Measurements from ENCODE around the gene ZC3H7B. TPM values are rescaled to one million over a fixed set of nuclear protein-coding genes. Genes with fewer than 3 reads are reported as not detected.

Gene ZC3H7B
- total RNA-seq, 2 donors from 2014 or later: 56.7 to 79.1 TPM

DNA sequence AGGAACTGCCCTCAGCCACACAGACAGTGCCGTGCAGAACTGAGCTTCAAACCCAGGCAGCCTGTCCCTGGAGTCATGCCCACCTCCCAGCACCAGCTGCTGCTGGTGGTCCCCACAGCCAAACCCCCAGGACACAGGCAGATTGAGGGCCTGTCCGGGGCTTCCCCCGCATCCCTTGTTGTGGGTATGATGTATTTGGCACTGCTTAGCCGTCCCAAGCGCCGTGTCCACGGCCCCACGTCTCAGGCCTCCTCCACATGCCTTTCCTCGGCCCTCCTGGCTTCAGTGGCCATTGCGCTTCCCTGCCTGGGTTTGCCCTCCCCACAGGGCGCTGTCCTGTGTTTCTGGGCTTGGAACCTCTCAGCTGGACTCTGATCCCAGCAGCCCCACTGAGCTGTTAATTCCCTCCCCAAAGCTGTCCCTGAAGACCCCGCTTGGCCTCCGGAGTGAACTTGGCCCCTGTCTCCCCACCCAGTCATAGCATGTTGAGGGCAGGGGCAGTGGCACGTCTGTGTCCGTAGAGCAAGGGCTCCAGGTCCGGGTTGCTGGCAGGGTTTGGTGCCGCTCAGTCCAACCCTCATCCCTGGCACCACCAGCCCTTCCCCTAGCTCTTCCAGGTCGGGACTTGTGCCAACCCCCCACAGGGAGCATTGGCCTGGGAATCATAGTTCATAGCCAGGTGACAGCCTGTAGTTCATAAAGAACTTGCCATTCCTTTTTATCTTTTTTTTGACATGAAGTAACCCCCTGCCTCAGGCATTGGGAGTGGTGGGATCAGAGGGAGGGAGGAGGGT, 45.9 kb downstream of the ZC3H7B start:
- Histone ChIP-seq H3K4me3 (no peak overlapping the region), H3K9me3 (no peaks in the 10 kb centered on the region), H3K4me1 (replicated peaks) (no peaks in the 10 kb centered on the region), H3K27ac (no peak overlapping the region), H3K27me3 (replicated peaks; ENCODE audit: insufficient read depth) (no peaks in the 10 kb centered on the region), H3K36me3 (peaks cover 10 to 29% of the 10 kb centered on the region in 2 donors)
- intact Hi-C loops (cut with DNase I): no loop called here
- no peak for DNase-seq (ENCODE audit: low spot score)
- WGBS: 81% methylated on average over 18 of the region's 18 CpGs
- no peak for TF ChIP-seq POLR2A (IDR thresholded peaks at IDR 0.05)
- no peak for TF ChIP-seq CTCF (IDR thresholded peaks at IDR 0.05)
- TF ChIP-seq POLR2AphosphoS5 (IDR thresholded peaks at IDR 0.05): no peak

DNA sequence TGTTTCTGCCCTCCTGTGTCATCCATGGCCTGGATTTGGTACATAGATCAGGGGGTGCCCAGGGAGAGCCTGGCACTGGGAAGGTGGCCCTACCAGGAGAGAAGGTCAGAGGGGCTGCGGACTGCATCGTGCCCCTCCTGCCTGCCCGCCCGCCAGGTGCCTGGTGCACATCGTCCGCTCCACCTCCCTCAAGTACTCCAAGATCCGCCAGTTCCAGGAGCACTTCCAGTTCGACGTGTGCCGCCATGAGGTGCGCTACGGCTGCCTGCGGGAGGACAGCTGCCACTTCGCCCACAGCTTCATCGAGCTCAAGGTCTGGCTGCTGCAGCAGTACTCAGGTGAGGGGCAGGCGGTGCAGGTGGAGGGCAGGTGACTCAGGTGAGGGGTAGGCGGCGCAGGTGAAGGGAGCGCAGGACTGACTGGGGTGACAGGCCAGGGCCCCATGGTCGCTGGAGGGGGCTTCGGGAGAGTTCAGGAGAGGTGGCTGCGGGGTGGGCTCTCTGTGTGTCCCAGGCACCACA, 47.7 kb downstream of the ZC3H7B start:
- H3K9me3 ChIP-seq: no peaks in the 10 kb centered on the region
- WGBS: 91% methylated on average over 18 of the region's 22 CpGs
- H3K27me3 ChIP-seq (replicated peaks; ENCODE audit: insufficient read depth): no peaks in the 10 kb centered on the region
- peaks cover 3 to 33% of the 10 kb centered on the region in 2 donors for H3K36me3 ChIP-seq
- H3K4me3 ChIP-seq: no peak overlapping the region
- no peaks in the 10 kb centered on the region for H3K4me1 ChIP-seq (replicated peaks)
- H3K27ac ChIP-seq: no peak overlapping the region
- TF ChIP-seq POLR2AphosphoS5 (IDR thresholded peaks at IDR 0.05): no peak
- TF ChIP-seq CTCF (IDR thresholded peaks at IDR 0.05): no peak
- TF ChIP-seq POLR2A (IDR thresholded peaks at IDR 0.05): no peak
- intact Hi-C loops (cut with DNase I): no loop called here
- DNase-seq (ENCODE audit: low spot score): no peak

- Histone ChIP-seq H3K4me1 (replicated peaks) (no peaks in the 10 kb centered on the region), H3K9me3 (no peaks in the 10 kb centered on the region), H3K27ac (no peak overlapping the region), H3K27me3 (replicated peaks; ENCODE audit: insufficient read depth) (no peaks in the 10 kb centered on the region), H3K4me3 (no peak overlapping the region), H3K36me3 (peaks cover 3 to 26% of the 10 kb centered on the region in 2 donors)
- DNase-seq (ENCODE audit: low spot score): no peak
- WGBS: 91% methylated on average over 4 of the region's 4 CpGs
- TF ChIP-seq POLR2A (IDR thresholded peaks at IDR 0.05) (no peak), CTCF (IDR thresholded peaks at IDR 0.05) (no peak)
- intact Hi-C loops (cut with DNase I): no loop called here
Observed at GRCh38 chr22:41350087-41350486, 48.8 kb downstream of the ZC3H7B start.

GRCh38 chr22:41351011-41351410, 49.7 kb downstream of the ZC3H7B start:
- WGBS: 95% methylated on average over 5 of the region's 5 CpGs
- Histone ChIP-seq H3K4me3 (no peak overlapping the region), H3K36me3 (peaks cover 3 to 34% of the 10 kb centered on the region in 2 donors), H3K9me3 (no peaks in the 10 kb centered on the region), H3K27me3 (replicated peaks; ENCODE audit: insufficient read depth) (no peaks in the 10 kb centered on the region), H3K27ac (no peak overlapping the region), H3K4me1 (replicated peaks) (no peaks in the 10 kb centered on the region)
- no peak for DNase-seq (ENCODE audit: low spot score)
- TF ChIP-seq CTCF (IDR thresholded peaks at IDR 0.05) (no peak), POLR2AphosphoS5 (IDR thresholded peaks at IDR 0.05) (no peak), POLR2A (IDR thresholded peaks at IDR 0.05) (no peak)
- intact Hi-C loops (cut with DNase I): no loop called here

GRCh38 chr22:41352058-41352457, 50.7 kb downstream of the ZC3H7B start:
- DNase-seq (ENCODE audit: low spot score): no peak

More at GRCh38 chr22:41352058-41352457, 50.7 kb downstream of the ZC3H7B start:
- H3K9me3 ChIP-seq: no peaks in the 10 kb centered on the region
- H3K4me3 ChIP-seq: no peak overlapping the region
- WGBS: 54% methylated on average over 6 of the region's 6 CpGs
- TF ChIP-seq CTCF (IDR thresholded peaks at IDR 0.05) (no peak), POLR2A (IDR thresholded peaks at IDR 0.05) (no peak), POLR2AphosphoS5 (IDR thresholded peaks at IDR 0.05) (no peak)
- no peaks in the 10 kb centered on the region for H3K4me1 ChIP-seq (replicated peaks)
- peaks cover 3 to 35% of the 10 kb centered on the region in 2 donors for H3K36me3 ChIP-seq
- no peaks in the 10 kb centered on the region for H3K27me3 ChIP-seq (replicated peaks; ENCODE audit: insufficient read depth)
- intact Hi-C loops (cut with DNase I): no loop called here
- H3K27ac ChIP-seq: no peak overlapping the region

Data from prostate gland (tissue), 2 donors.